ENCODE measurements around the gene FBXW7.

FBXW7 gene

GRCh38 chr4:152421576-152421975, 114.3 kb downstream of the FBXW7 start:
- DNase-seq = no peak

DNA sequence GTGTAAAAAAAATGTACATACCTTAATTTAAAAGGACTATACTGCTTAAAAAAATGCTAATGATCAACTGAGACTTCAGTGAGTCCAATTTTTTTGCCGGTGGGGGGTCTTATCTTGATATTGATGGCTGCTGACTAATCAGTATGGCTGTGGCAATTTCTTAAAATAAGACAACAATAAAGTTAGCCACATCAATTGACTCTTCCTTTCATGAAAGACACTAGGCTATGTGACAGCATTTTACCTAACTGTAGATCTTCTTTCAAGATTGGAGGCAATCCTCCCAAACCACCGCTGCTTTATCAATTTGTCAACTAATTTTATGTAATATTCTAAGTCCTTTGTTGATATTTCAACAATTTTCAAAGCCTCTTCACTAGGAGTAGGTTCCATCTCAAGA, 116.1 kb downstream of the FBXW7 start:
- no peak for DNase-seq

DNA sequence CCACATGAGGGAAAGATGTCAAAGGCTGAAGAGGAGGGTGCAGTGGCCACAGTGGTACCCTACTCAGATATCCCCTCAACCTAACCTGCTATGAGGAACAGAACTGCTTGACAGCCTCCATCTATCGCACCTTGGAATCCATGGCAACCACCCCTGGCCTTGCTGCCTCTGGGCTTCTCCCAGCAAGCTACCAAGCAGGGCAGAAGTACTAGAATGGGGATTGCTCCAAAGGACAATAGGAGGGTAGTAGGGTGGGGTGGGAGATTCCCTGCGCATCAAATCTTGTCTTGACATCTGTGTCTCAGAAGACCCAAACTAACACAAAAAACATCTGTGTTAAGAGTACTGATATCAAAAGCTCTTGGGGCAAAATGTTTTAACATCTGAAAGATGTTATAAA, 118.2 kb downstream of the FBXW7 start:
- no peak for DNase-seq

GRCh38 chr4:152415980-152416379, 119.9 kb downstream of the FBXW7 start:
- no peak for DNase-seq

DNA sequence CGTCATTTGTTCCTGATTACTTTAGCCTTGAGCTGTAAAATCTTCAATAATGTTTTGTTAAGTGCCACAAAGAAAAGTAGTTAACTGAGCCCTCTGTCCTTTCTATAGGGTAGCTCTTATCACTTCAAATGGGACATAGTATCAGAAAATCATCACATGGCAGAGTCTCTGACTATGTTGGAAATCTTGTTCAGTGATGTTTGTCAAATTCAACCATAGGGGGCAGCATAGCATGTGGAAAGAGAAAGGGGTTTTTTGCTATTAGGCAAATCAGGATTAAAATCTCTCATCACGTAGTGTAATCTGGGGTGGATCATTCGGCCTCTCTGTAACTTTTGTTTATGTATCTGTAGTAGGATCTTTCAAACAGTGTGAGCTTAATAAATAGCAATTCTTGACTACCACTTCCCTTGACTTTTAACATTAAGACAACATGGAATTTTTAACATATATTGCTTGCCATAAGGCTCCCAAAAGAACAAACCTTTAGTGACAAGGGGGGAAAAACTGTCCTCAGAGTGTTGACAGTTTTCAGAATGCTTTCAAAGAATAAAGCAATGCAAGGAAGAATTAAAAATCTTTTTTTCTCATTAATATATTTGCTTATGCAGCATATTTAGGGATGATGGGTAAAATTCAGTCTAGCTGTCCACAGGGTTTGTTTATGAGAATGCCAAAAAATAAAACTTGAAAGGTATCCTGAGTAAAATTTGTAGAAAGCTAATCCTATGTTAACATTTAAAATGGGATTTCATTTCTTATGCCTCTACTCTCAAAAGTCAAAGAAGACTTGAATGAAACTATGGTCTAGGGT, 127.2 kb downstream of the FBXW7 start:
- peak; percentile 5 to 64 (median 16) for DNase-seq

DNA sequence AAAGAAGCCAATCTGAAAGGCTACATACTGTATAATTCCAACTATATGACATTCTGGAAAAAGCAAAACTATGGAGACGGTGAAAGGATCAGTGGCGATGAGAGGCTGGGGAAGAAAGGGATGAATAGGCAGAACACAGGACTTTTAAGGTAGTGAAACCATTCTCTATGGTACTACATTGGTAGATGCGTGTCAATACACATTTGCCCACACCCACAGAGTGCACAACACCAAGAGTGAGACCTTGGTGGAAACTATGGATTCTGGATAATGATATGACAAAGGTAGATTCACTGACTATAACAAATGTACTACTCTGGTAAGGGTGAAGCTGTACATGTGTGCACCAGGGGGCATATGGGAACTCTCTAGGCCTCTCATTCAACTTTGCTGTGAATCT, 134.5 kb downstream of the FBXW7 start:
- DNase-seq = no peak

GRCh38 chr4:152399246-152399645, 136.6 kb downstream of the FBXW7 start:
- DNase-seq = no peak

DNA sequence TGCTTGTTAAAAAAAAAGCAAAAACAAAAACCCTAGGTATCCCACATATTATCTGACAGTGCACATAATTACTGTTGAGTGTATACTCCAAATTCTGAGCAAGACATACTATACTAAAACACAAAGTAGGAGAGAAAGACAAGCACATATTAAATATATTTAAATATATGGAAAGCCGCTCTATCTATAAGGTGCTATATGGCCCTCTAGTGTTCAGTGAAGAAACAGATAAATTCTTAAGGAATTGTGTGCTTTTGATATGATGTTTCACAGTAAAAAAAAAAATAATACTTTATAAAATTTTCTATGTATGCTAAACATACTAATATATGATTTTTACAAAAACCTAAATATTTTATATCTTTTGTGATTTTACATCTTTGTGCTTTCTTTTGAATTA, 137.8 kb downstream of the FBXW7 start:
- DNase-seq = peak in 1 of 3 experiments; percentile 46

- no peak for DNase-seq
Observed at GRCh38 chr4:152394791-152395190, 141.1 kb downstream of the FBXW7 start.

DNA sequence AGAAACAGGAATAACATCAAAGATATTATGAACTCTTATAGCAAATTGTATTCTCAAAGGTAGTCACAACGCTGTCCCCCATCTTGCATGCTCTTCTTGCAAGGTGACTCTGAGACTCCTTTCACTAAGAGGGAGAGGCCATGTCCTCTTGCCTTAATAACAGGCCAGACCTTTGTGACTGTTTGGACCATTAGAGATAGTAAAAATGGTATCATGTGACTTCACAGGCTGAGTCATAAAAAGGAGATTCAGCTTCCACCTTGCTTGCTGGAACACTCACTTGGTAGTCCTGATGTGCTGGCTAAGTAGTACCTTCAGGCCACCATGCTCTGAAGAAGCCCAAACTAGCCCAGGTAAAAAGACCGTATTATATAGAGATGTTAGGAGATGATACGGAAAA, 143.8 kb downstream of the FBXW7 start:
- no peak for DNase-seq

GRCh38 chr4:152390216-152390615, 145.7 kb downstream of the FBXW7 start:
- peak in 1 of 3 experiments; percentile 42 for DNase-seq

GRCh38 chr4:152389359-152389758, 146.5 kb downstream of the FBXW7 start:
- DNase-seq = no peak

- DNase-seq = peak in 1 of 3 experiments; percentile 21
Observed at GRCh38 chr4:152385551-152385950, 150.3 kb downstream of the FBXW7 start.

- peak in 2 of 3 experiments; percentile 1 to 34 for DNase-seq
Observed at GRCh38 chr4:152382057-152382785, 153.7 kb downstream of the FBXW7 start.

GRCh38 chr4:152380919-152381318, 155.0 kb downstream of the FBXW7 start:
- no peak for DNase-seq

- DNase-seq = no peak
Observed at GRCh38 chr4:152380185-152380584, 155.7 kb downstream of the FBXW7 start.

- no peak for DNase-seq
Observed at GRCh38 chr4:152374606-152375285, 161.1 kb downstream of the FBXW7 start.

GRCh38 chr4:152374153-152374552, 161.7 kb downstream of the FBXW7 start:
- no peak for DNase-seq

DNA sequence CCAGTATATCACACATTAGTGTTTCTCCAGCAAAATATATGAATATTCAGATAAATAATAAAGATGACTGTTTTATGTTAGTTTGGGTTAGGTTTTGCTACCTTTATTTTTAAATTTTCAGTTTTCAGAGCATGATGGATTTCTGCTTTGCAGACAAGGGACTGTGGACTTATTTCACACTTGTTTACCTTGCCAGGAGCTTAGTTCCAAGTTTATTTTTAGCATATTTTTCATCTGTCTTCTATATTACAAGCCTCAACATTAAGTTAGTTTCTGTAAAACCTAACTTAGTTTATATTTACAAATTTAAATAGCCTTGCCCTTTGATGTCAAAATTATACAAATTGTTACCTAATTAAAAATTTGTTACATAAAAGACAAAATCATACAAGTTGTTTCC, 163.4 kb downstream of the FBXW7 start:
- DNase-seq = no peak

DNA sequence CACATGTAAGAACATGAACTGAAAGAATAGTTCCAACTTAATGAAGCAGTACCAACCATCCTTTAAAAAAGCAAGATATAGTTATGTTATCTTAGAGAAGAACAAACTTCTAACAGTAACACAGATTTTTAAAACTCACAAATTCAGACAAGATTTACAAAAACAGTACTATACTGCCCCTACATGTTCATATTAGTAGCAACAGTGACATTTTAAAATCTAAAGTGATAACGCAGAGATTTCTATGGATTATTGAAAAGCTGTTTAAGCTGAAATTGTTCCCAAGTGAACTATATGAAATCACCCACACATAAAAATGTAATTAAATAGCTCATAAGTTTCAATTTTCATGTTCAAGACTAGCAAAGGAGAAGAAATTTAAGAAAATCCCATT, 166.0 kb downstream of the FBXW7 start:
- peak in 1 of 3 experiments; percentile 50 for DNase-seq

DNA sequence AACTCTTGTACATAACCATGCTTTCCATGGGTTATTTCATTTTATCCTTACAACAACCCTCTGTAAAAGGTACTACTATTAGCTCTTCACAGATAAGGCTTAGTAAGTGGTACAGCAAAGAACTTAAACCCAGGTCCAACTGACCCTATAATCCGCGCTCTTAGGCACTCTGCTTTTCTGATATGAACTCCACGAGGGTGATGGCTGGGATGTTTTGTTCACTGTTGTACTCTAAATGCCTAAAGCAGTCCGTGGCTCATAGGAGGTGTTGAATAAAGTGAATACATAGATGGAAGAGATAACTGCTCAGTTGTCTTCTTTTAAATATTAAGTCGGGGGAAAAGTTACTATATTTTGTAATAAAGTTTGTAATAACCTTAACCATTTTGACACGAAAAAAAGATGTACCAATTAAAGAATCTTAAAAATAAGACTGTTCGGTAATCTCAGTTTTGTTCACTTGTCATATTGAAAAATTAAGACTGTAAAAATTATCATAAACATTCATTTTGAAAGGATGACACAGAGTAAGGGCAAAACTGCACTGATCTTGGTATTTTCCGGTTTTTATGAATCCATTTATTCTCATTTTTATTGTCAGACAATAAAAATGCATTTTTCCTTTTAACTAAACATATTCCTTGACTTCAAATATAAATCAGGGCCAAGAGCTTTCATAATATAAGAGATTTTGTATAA, 166.5 kb downstream of the FBXW7 start:
- peak; percentile 4 to 31 (median 9) for DNase-seq

- DNase-seq = peak; percentile 16 to 95 (median 68)
Observed at GRCh38 chr4:152368001-152368400, 167.9 kb downstream of the FBXW7 start.

- DNase-seq = no peak
Observed at GRCh38 chr4:152364883-152365282, 171.0 kb downstream of the FBXW7 start.
